ENCODE data around the gene BPHL. TPM values are rescaled to one million over a fixed set of nuclear protein-coding genes. Genes with fewer than 3 reads are reported as not detected.

BPHL gene
- total and polyA plus RNA-seq, 8 donors: 9.0 to 22.1 (median 14.8) TPM

DNA sequence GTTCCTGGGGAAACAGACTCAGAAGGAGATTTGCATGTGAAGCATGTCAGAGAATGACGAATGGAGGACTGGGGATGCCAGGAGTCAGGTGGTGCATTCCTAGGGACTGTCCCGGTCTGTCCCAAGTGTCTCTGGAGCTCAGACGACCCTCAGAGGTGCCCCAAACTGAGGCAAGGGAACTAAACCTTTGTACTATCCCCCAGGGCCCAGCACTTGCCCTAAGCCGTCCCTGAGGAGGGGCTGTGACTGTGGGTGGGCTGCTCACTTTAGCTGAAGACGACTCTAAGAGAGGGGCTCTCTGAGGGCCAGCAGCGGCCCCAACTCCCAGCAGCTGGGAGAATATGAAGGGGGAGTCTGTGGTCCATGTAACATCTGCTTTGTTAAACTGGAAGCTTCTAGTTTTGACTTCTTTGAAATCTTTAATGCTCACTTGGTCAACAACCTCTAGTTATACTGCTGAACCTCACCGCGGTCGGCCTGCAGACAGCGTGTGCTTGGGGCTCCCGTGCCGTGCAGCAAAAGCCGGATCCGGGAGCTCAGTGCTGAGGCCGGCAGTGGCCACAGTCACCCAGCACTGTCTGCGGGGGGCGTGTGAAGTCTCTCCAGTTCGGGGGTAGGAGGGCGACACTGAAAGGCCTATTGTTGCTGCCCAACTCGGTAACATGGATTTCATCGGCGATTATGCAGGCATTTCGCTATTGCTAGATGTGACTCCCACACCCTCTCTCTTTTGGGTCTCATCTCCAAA is 74.8 kb downstream of the BPHL start:
- intact Hi-C loops (cut with DNase I): no loop called here
- H3K9me3 ChIP-seq: no peaks in the 10 kb centered on the region
- no peaks in the 10 kb centered on the region for H3K36me3 ChIP-seq
- 83 to 85% methylated on average over 23 of the region's 23 CpGs for WGBS, 2 donors
- H3K4me3 ChIP-seq: no peak overlapping the region
- no peaks in the 10 kb centered on the region for H3K27me3 ChIP-seq
- DNase-seq: no peak
- H3K4me1 ChIP-seq: peaks cover 0 to 5% (median 0%) of the 10 kb centered on the region in 3 donors
- ATAC-seq: no peak
- H3K27ac ChIP-seq: no peak overlapping the region
- TF ChIP-seq, protein P1, sequence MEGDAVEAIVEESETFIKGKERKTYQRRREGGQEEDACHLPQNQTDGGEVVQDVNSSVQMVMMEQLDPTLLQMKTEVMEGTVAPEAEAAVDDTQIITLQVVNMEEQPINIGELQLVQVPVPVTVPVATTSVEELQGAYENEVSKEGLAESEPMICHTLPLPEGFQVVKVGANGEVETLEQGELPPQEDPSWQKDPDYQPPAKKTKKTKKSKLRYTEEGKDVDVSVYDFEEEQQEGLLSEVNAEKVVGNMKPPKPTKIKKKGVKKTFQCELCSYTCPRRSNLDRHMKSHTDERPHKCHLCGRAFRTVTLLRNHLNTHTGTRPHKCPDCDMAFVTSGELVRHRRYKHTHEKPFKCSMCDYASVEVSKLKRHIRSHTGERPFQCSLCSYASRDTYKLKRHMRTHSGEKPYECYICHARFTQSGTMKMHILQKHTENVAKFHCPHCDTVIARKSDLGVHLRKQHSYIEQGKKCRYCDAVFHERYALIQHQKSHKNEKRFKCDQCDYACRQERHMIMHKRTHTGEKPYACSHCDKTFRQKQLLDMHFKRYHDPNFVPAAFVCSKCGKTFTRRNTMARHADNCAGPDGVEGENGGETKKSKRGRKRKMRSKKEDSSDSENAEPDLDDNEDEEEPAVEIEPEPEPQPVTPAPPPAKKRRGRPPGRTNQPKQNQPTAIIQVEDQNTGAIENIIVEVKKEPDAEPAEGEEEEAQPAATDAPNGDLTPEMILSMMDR (IDR thresholded peaks at IDR 0.05): no peak
- no peak for FAIRE-seq

DNA sequence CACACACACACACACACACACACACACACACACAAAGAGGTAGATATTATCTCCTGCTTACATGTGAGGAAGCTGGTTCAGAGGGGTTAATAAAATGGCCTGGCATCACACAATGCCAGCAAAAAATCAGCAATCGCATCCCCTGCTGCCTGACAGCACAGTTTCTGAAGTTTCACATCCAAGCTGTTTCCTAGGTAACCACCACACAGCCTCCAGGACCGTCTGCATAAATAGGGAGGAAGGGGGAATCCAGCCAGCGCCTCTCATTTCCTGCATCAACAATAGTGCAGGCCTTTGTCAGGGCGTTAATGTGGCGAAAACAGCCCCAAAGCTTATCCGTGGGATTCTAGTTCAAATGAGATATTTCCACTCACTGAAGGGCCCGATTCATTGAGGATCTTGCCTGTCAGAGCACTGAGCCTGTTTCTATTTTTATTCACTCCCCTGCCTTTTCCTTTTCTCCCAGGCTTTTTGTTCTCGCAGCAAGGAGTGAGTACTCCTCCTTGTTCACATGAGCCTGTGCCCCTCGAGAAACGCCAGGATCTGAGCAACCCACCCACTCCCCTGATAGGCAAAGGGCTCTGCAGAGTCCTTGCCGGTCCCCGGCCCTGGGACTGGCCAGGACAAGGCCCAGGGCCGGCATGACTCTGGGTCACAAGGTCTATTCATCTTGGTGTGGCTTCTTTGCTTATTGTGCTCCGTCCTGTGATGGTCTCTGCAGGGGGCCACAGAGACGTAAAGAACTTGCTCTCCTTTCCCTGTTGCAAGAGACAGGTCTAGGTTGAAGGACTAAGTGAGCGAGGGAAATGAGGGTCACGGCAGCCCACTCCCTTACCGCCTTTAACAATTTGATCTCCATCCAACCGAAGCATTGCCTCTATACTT is 76.3 kb downstream of the BPHL start:
- H3K27me3 ChIP-seq: no peaks in the 10 kb centered on the region
- TF ChIP-seq, protein P1 (IDR thresholded peaks at IDR 0.05): no peak
- no peak overlapping the region for H3K27ac ChIP-seq
- ATAC-seq (no peak), DNase-seq (no peak), FAIRE-seq (no peak)
- WGBS, 2 donors: 78 to 84% methylated on average over 19 of the region's 19 CpGs
- no peaks in the 10 kb centered on the region for H3K36me3 ChIP-seq
- H3K4me1 ChIP-seq: peaks cover 0 to 5% (median 0%) of the 10 kb centered on the region in 3 donors
- no peak overlapping the region for H3K4me3 ChIP-seq
- intact Hi-C loops (cut with DNase I): no loop called here
- H3K9me3 ChIP-seq: no peaks in the 10 kb centered on the region

- H3K9me3 ChIP-seq: no peaks in the 10 kb centered on the region
- no peaks in the 10 kb centered on the region for H3K36me3 ChIP-seq
- 84 to 85% methylated on average over 5 of the region's 5 CpGs for WGBS, 2 donors
- TF ChIP-seq, protein P1 (IDR thresholded peaks at IDR 0.05): no peak
- DNase-seq (no peak), ATAC-seq (no peak), FAIRE-seq (no peak)
- H3K27me3 ChIP-seq: no peaks in the 10 kb centered on the region
- H3K4me3 ChIP-seq: no peak overlapping the region
- no peak overlapping the region for H3K27ac ChIP-seq
- intact Hi-C loops (cut with DNase I): no loop called here
- H3K4me1 ChIP-seq: peaks cover 0 to 5% (median 0%) of the 10 kb centered on the region in 3 donors
These were observed 76.8 kb downstream of the BPHL start for GRCh38 chr6:3195420-3195694.

DNA sequence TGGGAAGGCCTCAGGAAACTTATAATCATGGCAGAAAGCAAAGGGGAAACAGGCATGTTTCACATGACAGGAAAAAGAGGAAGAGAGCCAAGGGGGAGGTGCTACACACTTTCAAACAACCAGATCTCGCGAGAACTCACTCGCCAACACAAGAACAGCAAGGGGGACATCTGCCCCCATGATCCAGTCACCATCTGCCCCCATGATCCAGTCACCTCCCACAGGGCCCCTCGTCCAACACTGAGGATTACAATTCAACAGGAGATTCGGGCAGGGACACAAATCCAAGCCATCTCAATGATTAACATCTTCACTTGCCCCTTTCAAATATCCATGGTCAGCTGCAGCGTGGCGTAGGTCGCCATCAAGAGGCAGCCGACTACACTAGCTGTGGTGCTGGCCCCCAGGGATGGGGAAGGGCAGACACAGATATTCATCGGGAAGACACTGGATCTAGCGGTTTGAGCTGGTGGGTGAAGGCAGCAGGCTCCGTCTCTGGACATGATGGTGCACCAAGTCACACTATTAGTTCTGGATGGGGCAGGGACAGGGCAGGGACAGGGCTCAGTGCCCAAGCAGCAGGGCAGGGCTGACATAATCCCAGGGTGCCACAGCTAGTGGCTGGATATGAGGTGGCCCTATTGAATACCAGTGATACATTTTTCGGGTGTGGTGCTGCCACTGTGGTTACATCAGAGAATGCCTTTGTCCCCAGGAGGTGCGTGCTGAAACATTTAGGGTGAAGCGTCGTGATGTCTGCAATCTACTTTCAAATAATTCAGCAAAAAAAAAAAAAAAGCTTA is 77.4 kb downstream of the BPHL start:
- ATAC-seq (peak; percentile 46 to 75 (median 57)), FAIRE-seq (no peak)

More for the DNA sequence above, 77.4 kb downstream of the BPHL start:
- TF ChIP-seq, protein P1 (IDR thresholded peaks at IDR 0.05): no peak
- Histone ChIP-seq H3K4me3 (no peak overlapping the region), H3K36me3 (no peaks in the 10 kb centered on the region), H3K9me3 (no peaks in the 10 kb centered on the region), H3K4me1 (peaks cover 0 to 5% (median 0%) of the 10 kb centered on the region in 3 donors), H3K27ac (no peak overlapping the region), H3K27me3 (no peaks in the 10 kb centered on the region)
- intact Hi-C loops (cut with DNase I): no loop called here
- no peak for DNase-seq
- WGBS, 2 donors: 69 to 70% methylated on average over 16 of the region's 16 CpGs
